Memory B cell (primary cell): Measurements from ENCODE around the gene NHSL2.

Experiments
- ATAC-seq: fragments of 150-1000 bp; cut with Tn5 transposase; 2 replicates; pipeline ENCODE4 v1.10.0; 2021; ENCODE audit warnings: low read depth, mild to moderate bottlenecking, moderate library complexity
- DNase-seq, 2 donors: peaks; one replicate each; pipeline ENCODE4 v3.0.0; 2022; ENCODE audit warnings: low spot score in 2 of 2
- H3K27ac Mint-ChIP-seq: one replicate; pipeline ENCODE4 v1.8.0; 2022; ENCODE audit warnings: mild to moderate bottlenecking, moderate library complexity, mixed read lengths
- H3K27me3 Mint-ChIP-seq: one replicate; pipeline ENCODE4 v1.8.0; 2022; ENCODE audit warnings: mixed read lengths
- H3K36me3 Mint-ChIP-seq: one replicate; pipeline ENCODE4 v1.8.0; 2022; ENCODE audit warnings: mild to moderate bottlenecking, mixed read lengths
- H3K4me1 Mint-ChIP-seq: one replicate; pipeline ENCODE4 v1.8.0; 2022; ENCODE audit warnings: mixed read lengths
- H3K4me3 Mint-ChIP-seq: one replicate; pipeline ENCODE4 v1.8.0; 2022; ENCODE audit warnings: mild to moderate bottlenecking, moderate library complexity, mixed read lengths
- H3K9me3 Mint-ChIP-seq: one replicate; pipeline ENCODE4 v1.8.0; 2022; ENCODE audit warnings: mixed read lengths

NHSL2 gene

DNA sequence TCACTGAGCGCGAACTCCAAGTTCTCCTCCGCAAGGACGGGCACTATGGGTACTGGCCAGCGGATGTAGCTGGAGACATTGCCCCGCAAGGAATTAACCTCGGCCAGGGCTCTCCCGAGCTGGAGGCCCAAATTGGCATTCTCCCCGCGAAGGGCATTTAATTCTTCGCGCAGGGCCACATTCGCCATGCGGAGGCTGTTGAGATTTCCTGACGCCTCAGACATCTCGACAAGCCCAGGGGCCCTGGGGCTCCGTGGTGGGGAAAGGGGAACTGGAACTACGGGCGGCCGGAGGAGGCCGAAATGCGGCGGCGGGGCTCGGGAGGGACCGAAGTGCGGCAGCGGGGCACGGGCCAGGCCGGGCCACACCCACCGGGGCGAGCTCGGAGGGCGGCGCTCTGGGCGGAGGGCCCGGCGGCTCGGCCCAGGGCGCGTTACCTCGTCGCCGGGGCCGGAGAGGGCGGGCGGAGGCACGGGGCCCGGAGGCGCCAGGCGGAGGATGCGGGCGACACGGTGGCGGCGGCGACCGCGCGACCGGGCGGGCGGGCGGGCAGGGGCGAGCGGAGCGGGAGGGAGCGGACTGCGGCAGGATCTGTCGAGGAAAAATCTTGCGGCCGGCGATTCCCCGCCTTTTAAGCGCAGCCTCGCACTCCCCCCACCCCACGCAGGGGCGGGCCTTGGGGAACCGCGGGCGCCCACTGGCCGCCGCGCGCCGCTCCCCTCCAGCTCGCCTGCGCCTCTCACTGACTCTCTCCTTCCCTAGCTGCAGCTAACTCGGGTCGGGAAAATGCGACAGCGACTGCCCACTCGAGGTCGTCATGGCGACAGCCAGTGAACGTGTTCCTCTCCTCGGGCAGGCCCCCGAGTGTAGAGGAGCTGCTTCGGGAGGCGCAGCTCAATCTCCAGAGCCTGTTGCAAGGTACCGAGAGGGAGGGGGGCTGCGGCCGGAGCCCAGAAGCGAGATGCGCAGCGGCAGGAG is 221.0 kb downstream of the NHSL2 start, which contains the start of gene RTL5:
Gene RTL5, minus strand, starts transcription at position 599 of the 978 bp plus-strand sequence.
- Mint-ChIP-seq H3K27me3 (peaks cover 15% of the 10 kb centered on the region), H3K27ac (no peak within 1 kb of the TSS), H3K4me3 (peak within 1 kb of the TSS; percentile 78), H3K9me3 (no peaks in the 10 kb centered on the region), H3K36me3 (no peaks in the 10 kb centered on the region), H3K4me1 (peaks cover 5% of the 10 kb centered on the region)
- ATAC-seq = peak; percentile 71
- DNase-seq = peak in 1 of 2 donors; percentile 29

DNA sequence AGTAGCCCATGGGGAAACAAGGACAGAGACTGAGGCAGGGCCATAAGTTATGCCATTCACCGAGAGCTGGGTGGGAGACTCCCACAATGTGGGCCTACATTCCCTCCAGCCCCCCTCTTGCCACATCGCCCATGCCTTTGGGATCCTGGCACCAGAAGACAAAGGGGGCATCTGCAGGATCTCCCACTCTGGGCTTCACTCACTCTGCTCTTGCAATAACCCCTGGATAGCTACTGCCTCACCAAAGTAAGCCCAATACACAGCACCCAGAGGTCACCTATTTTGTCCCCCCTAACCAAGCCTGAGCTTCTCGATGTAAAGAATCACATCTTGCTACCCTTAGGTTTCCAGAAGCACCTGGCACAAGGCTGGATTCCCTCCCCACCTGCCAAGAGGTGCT is 221.8 kb downstream of the NHSL2 start:
- Mint-ChIP-seq H3K9me3 (no peaks in the 10 kb centered on the region), H3K4me3 (peak overlapping the region; percentile 29), H3K27ac (no peak overlapping the region), H3K4me1 (peaks cover 5% of the 10 kb centered on the region), H3K27me3 (peaks cover 15% of the 10 kb centered on the region), H3K36me3 (no peaks in the 10 kb centered on the region)
- DNase-seq = no peak
- ATAC-seq = no peak

DNA sequence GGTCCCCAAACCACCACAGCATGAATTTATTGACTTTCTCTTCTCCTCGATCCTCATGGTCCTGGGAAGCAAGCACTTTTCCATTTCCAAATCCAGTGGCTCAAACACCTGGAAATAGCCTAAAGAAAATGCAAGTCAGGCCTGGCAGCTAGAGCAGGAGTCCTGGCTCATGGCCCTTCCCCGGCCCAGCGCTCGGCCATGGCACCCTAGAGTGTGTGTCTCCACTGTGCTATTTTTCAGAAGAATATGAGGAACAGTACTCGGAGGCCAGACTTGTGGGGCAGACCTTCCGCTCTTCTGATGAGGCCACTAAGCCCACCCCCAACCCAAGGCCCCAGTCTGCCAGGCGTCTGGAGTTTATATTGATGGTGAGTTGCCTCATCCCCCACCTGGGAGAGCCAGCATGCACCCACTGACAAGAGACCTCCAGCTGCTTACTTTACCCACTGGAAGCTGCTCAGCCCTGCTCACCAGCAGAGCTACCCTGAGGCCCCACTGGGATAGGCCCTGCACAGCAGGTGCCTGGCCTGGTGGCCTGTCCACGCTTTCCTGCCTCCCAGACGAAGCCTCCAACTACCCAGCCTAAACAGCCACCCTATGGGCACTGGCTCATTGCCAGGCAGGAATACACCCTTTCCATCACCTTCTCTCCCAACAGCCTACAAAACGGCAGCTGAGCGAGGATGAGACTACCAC is 223.4 kb downstream of the NHSL2 start:
- H3K27me3 Mint-ChIP-seq = peaks cover 15% of the 10 kb centered on the region
- H3K4me3 Mint-ChIP-seq = no peak overlapping the region
- peaks cover 5% of the 10 kb centered on the region for H3K4me1 Mint-ChIP-seq
- ATAC-seq = no peak
- no peak for DNase-seq
- H3K36me3 Mint-ChIP-seq = no peaks in the 10 kb centered on the region
- no peaks in the 10 kb centered on the region for H3K9me3 Mint-ChIP-seq
- no peak overlapping the region for H3K27ac Mint-ChIP-seq

DNA sequence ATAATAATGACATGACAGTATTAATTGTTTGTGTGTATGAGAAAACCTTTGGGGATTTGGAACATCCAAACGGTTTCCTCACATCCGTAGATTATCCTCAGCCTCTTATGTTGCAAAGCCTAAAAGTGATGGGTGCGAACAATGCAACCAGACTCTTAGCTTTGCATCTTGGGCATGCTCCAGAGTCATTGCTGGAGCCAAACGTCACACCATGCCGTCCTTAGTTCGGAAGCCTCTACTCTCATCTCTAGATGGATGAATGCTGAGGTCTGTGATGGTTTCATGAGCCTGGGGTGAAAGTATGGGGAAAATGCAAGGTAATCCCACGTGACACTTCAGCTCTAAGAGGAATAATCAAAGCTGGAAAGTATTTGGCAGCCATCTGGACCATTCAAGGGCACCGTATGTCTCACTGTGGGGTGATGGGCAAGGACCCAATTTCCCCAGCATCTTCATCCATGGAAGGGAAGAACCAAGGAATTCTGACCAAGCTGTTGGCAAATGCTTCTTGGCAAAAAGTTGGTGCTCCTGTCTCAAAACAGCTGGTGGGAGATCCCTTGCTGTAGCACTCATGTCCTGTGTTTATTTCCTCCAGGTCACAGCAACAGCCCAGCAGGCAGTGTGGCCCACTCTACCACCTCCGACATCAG is 227.3 kb downstream of the NHSL2 start:
- H3K27ac Mint-ChIP-seq = no peak overlapping the region
- H3K9me3 Mint-ChIP-seq = no peaks in the 10 kb centered on the region
- no peak for DNase-seq
- no peak for ATAC-seq
- H3K36me3 Mint-ChIP-seq = no peaks in the 10 kb centered on the region
- H3K27me3 Mint-ChIP-seq = peaks cover 18% of the 10 kb centered on the region
- peaks cover 9% of the 10 kb centered on the region for H3K4me1 Mint-ChIP-seq
- H3K4me3 Mint-ChIP-seq = no peak overlapping the region

DNA sequence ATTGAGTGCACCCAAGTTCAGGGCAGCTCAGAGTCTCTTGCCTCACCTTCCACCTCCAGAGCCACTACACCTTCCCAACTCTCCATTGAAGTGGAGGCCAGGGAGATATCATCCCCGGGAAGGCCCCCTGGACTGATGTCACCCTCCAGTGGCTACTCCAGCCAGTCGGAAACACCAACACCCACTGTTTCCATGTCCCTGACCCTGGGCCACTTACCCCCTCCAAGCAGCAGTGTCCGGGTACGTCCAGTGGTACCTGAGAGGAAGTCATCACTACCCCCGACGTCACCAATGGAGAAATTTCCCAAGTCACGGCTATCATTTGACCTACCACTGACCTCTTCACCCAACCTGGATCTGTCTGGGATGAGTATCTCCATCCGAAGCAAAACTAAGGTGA is 228.9 kb downstream of the NHSL2 start:
- H3K4me3 Mint-ChIP-seq = no peak overlapping the region
- H3K27me3 Mint-ChIP-seq = peaks cover 13% of the 10 kb centered on the region
- no peaks in the 10 kb centered on the region for H3K9me3 Mint-ChIP-seq
- no peak for ATAC-seq
- H3K27ac Mint-ChIP-seq = no peak overlapping the region
- no peak for DNase-seq
- no peaks in the 10 kb centered on the region for H3K36me3 Mint-ChIP-seq
- peaks cover 9% of the 10 kb centered on the region for H3K4me1 Mint-ChIP-seq

DNA sequence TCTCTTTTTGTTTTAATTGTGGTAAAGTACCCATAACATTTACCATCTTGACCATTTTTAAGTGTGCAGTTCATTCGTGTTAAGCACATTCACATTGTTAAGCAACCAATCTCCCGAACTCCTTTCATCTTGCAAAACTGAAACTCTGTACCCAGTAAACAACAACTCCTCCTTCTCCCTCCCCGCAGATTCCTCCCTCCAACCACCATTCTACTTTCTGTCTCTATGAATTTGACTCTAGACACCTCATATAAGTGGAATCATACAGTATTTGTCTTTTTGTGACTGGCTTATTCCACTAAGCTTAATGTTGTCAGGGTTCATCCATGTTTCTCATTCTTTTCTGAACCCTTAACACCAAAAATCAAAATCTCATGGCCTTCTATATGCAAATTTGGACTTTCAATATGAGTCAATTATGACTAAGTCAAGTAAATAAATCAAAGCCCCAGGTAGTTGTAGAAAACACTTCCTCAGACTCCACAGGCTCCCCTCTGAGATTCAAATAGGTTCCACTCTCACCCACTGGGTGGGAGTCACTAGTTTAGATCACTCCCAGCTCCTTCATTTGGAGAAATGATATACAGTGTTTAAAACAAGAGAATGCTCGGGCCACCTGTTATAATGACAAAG is 230.8 kb downstream of the NHSL2 start:
- Mint-ChIP-seq H3K4me1 (peaks cover 9% of the 10 kb centered on the region), H3K27ac (peak overlapping the region; percentile 2), H3K4me3 (no peak overlapping the region), H3K9me3 (no peaks in the 10 kb centered on the region), H3K36me3 (no peaks in the 10 kb centered on the region), H3K27me3 (peaks cover 9% of the 10 kb centered on the region)
- DNase-seq = no peak
- ATAC-seq = peak; percentile 47

DNA sequence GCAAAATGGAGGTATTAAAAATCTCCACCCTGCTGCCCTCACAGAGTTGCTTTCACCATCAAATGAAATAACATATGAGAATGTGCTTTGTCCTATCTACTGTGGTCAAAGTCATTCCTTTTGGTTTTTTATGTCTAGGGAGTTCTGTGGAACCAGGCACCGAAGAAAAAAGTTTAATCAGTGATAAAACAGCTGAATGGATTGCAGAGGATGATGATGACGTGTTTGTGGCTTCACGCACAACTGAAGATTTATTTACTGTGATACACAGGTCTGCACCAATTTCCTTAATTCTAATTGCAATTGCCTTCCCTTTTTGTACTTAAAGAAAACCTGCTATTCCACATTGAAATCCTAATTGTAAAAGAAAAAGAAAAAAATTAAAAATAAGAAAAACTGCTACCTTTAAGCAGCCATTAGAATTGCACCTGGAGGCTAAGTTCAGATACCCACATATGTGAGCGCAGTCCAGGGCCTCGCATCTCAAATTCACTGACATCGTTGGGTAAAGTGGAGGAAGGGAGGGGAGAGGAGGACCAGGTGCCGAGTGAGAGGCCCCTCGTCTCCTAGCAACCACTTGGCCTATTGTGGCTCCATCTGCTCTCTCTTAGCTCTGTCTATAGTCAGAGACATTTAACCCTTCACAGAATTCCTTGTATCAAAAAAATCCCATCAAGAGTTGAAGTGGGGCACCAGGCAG is 231.6 kb downstream of the NHSL2 start:
- no peaks in the 10 kb centered on the region for H3K9me3 Mint-ChIP-seq
- no peaks in the 10 kb centered on the region for H3K36me3 Mint-ChIP-seq
- H3K4me3 Mint-ChIP-seq = no peak overlapping the region
- H3K27me3 Mint-ChIP-seq = peaks cover 9% of the 10 kb centered on the region
- ATAC-seq (peak; percentile 79), DNase-seq (no peak)
- H3K27ac Mint-ChIP-seq = peak overlapping the region; percentile 2
- H3K4me1 Mint-ChIP-seq = peaks cover 9% of the 10 kb centered on the region

DNA sequence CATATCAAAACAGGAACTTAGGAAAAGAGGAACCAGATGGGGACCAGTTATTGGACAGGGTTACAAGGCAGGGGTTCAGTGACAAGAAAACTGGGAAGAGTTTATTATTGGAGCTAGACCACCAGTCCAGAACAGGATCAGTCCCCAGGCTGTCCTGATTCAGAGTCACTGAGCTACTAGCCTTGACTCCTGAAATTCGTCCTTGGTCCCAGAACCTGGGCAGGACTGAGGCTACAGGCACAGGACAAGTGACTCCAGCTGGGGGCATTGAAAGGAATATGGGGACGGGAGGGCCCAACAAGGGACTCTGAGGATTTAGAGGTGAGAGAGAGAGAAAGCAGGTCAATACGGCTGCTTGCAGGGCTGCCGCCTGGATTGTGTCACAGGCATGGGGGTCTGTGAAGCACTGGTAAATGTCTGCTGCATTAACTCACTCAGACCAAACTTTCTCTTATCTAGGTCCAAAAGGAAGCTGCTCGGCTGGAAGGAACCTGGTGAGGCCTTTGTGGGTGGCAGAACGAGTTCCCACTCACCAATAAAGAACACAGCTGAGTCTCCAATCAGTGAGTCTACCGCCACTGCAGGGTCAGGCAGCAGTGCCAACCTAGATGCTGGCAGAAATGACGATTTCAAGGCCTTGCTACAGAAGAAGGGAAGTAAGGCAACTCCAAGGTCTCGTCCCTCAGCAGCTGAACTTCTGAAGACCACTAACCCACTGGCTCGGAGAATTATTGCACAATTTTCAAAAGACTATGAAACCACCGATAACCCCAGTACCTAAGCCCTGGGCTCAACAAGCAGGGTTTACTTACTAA is 232.4 kb downstream of the NHSL2 start:
- peaks cover 9% of the 10 kb centered on the region for H3K27me3 Mint-ChIP-seq
- no peak overlapping the region for H3K4me3 Mint-ChIP-seq
- no peak overlapping the region for H3K27ac Mint-ChIP-seq

DNA sequence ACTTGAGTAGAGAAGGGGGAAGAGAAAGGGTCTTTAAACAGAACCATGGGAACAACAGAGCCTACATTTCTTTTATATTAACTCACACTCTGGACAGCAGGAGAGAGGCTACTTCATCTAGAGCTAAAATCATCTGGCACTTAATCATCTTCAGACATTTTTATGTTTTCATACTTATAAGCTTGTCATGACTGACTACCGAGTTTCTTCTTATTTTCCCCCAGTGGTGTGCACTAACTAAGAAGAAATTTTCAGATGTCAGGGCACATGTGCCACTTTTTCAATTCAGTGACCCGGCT is 232.9 kb downstream of the NHSL2 start:
- ATAC-seq (no peak), DNase-seq (no peak)
- Mint-ChIP-seq H3K4me3 (no peak overlapping the region), H3K9me3 (no peaks in the 10 kb centered on the region), H3K4me1 (peaks cover 9% of the 10 kb centered on the region), H3K27ac (no peak overlapping the region), H3K27me3 (peaks cover 10% of the 10 kb centered on the region), H3K36me3 (no peaks in the 10 kb centered on the region)

More for the DNA sequence above, 232.4 kb downstream of the NHSL2 start:
- Mint-ChIP-seq H3K36me3 (no peaks in the 10 kb centered on the region), H3K9me3 (no peaks in the 10 kb centered on the region), H3K4me1 (peaks cover 9% of the 10 kb centered on the region)
- DNase-seq = no peak
- ATAC-seq = no peak

DNA sequence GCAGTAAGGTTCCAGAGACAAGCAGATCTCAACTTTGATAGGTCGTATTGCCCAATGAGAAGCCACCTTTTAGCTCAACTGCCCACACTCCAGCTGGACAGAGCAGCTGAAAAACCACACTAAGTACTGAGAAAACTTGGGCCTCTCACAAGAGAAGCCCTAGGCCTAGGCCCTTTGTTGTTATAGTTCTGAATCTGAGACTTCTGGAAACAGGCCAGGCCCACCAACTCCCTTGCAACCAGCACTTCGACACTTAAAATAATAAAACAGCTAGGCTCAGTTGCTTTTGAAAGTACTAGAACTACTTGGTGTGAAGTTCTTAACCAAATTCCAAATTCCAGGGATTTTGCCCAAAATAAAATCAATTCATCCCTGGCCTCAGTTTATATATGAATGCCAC is 234.5 kb downstream of the NHSL2 start:
- peaks cover 9% of the 10 kb centered on the region for H3K4me1 Mint-ChIP-seq

DNA sequence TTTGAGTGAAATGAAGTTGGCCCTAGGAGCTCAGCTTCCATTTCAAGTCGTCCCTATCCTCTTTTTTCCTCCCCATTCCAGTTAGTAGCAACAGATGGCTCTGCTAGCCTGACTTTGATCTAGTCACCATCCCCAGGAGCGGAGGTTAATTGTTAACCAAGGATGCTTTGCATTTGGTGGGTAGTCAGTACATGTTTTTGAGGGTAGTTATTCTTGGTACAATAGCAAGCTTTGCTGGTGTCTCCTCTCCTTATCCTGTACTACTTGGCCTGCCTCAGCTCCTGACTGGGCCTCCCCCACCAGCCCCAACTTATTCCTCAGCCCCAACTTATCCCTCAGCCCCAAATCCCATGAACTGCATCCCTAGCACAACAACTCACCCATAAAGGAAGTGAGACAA is 235.9 kb downstream of the NHSL2 start:
- Mint-ChIP-seq H3K27me3 (peaks cover 4% of the 10 kb centered on the region), H3K4me3 (no peak overlapping the region), H3K4me1 (peaks cover 5% of the 10 kb centered on the region), H3K36me3 (no peaks in the 10 kb centered on the region), H3K27ac (no peak overlapping the region), H3K9me3 (no peaks in the 10 kb centered on the region)
- ATAC-seq = no peak
- DNase-seq = no peak

More for the DNA sequence above, 234.5 kb downstream of the NHSL2 start:
- no peaks in the 10 kb centered on the region for H3K9me3 Mint-ChIP-seq
- peaks cover 4% of the 10 kb centered on the region for H3K27me3 Mint-ChIP-seq
- H3K4me3 Mint-ChIP-seq = no peak overlapping the region
- H3K27ac Mint-ChIP-seq = no peak overlapping the region
- DNase-seq (no peak), ATAC-seq (no peak)
- no peaks in the 10 kb centered on the region for H3K36me3 Mint-ChIP-seq

DNA sequence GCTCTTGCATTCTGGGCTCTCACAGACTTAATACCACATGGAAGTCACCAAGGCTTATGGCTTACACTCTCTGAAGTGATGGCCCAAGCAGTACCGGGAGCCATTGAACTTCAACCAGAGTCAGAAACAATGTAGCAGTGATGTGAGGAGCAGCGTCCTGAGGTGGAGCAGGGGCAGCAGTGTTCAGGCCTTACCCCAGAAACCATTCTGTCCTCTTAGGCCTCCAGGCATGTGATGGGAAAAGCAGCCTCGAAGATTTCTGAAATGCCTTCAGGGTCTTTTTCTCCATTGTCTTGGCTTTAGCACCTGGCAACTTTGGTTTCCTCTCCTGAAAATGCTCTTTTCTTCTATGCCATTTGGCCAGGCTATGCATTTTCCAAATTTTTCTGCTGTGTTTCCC is 248.1 kb downstream of the NHSL2 start:
- DNase-seq (no peak), ATAC-seq (no peak)
- no peaks in the 10 kb centered on the region for H3K4me1 Mint-ChIP-seq
- no peak overlapping the region for H3K27ac Mint-ChIP-seq
- H3K9me3 Mint-ChIP-seq = peaks cover 2% of the 10 kb centered on the region
- H3K36me3 Mint-ChIP-seq = peaks cover 4% of the 10 kb centered on the region
- no peak overlapping the region for H3K4me3 Mint-ChIP-seq
- peaks cover 13% of the 10 kb centered on the region for H3K27me3 Mint-ChIP-seq

DNA sequence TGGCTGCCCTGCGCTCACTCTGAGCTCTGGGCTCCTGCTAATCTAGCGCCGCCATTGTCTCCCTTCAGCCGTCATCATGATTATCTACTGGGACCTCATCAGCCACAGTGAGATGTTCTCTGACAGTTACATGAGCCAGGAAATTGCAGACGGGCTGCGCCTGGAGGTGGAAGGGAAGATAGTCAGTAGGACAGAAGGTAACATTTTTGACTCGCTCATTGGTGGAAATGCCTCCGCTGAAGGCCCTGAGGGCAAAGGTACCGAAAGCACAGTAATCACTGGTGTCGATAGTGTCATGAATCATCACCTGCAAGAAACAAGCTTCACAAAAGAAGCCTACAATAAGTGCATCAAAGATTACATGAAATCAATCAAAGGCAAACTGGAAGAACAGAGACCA is 249.1 kb downstream of the NHSL2 start:
- Mint-ChIP-seq H3K36me3 (peaks cover 4% of the 10 kb centered on the region), H3K9me3 (peaks cover 2% of the 10 kb centered on the region), H3K27me3 (peaks cover 13% of the 10 kb centered on the region), H3K27ac (no peak overlapping the region), H3K4me1 (no peaks in the 10 kb centered on the region), H3K4me3 (no peak overlapping the region)
- no peak for ATAC-seq
- no peak for DNase-seq
